H1 (cell line): ENCODE measurements around the gene ENOX2. TPM values are rescaled to one million over a fixed set of nuclear protein-coding genes. Genes with fewer than 3 reads are reported as not detected.

ENCODE experiments used
- CTCF ChIA-PET: fragments of 300-600 bp; sonication (Branson Sonifier 250); formaldehyde crosslinking; loops from one replicate; lab custom pipeline; 2021; ENCODE audit not compliant: partially characterized antibody; lab: Charles Lee
- POLR2A ChIA-PET: fragments of 300-600 bp; sonication (Branson Sonifier 250); formaldehyde crosslinking; loops from one replicate; lab custom pipeline; 2021; ENCODE audit warnings: inconsistent platforms; ENCODE audit not compliant: partially characterized antibody; lab: Charles Lee
- DNase-seq, 2 experiments: peaks; one replicate each; pipeline versions ENCODE4 v3.0.0 to v3.0.0-alpha.2; 2010 to 2022; ENCODE audit warnings: low spot score in 2 of 2, low read depth in 1 of 2, mixed read lengths in 1 of 2
- FAIRE-seq: peaks from 2 replicates; lab custom pipeline; 2011; peaks lifted over from hg19 to GRCh38; lab: Jason Lieb, UNC
- H2AFZ ChIP-seq: 2 replicates; pipeline ENCODE4 v1.8.1; 2012; ENCODE audit warnings: low read length, inconsistent platforms
- H2AK5ac ChIP-seq: 2 replicates; pipeline ENCODE4 v1.6.1; 2013; ENCODE audit warnings: low read depth, low read length
- H2BK120ac ChIP-seq: replicated peaks from 2 replicates; pipeline ENCODE3; 2013; ENCODE audit warnings: low read depth, low read length, inconsistent platforms
- H2BK12ac ChIP-seq: 2 replicates; pipeline ENCODE4 v1.6.1; 2013; ENCODE audit warnings: low read depth, low read length
- H2BK15ac ChIP-seq: 2 replicates; pipeline ENCODE4 v1.6.1; 2013; ENCODE audit warnings: low read length
- H2BK20ac ChIP-seq: 2 replicates; pipeline ENCODE4 v1.6.1; 2013; ENCODE audit warnings: low read length
- H2BK5ac ChIP-seq: 2 replicates; pipeline ENCODE4 v1.6.1; 2013; ENCODE audit warnings: low read depth, low read length
- H3K14ac ChIP-seq: 2 replicates; pipeline ENCODE4 v1.6.1; 2013; ENCODE audit warnings: inconsistent platforms; ENCODE audit not compliant: insufficient read length
- H3K18ac ChIP-seq: 2 replicates; pipeline ENCODE4 v1.6.1; 2013; ENCODE audit warnings: low read length; ENCODE audit errors: extremely low read depth
- H3K23ac ChIP-seq: 2 replicates; pipeline ENCODE4 v1.6.1; 2013; ENCODE audit warnings: inconsistent platforms; ENCODE audit not compliant: insufficient read length
- H3K23me2 ChIP-seq: 2 replicates; pipeline ENCODE4 v1.6.1; 2013; ENCODE audit warnings: low read depth, low read length
- H3K27ac ChIP-seq: 2 replicates; pipeline ENCODE4 v1.6.1; 2011; ENCODE audit warnings: low read depth, low read length, inconsistent platforms
- H3K27me3 ChIP-seq, 4 experiments: replicated peaks in 1 of 4; 1 replicate in 1 of 4; 2 replicates in 3 of 4; pipeline versions ENCODE4 v1.6.1 to v1.8.1; 2011 to 2013; ENCODE audit warnings: low read length in 3 of 4, mild to moderate bottlenecking in 3 of 4, inconsistent platforms in 2 of 4, mixed read lengths in 2 of 4, moderate library complexity in 1 of 4; ENCODE audit not compliant: control insufficient read depth in 3 of 4, insufficient read depth in 3 of 4; ENCODE audit errors: extremely low read depth in 1 of 4
- H3K36me3 ChIP-seq, 4 experiments: 2 replicates each; pipeline versions ENCODE4 v1.6.1 to v1.8.1; 2011 to 2013; ENCODE audit warnings: mild to moderate bottlenecking in 4 of 4, low read length in 3 of 4, moderate library complexity in 2 of 4, control low read depth in 1 of 4, inconsistent platforms in 1 of 4; ENCODE audit not compliant: insufficient read depth in 4 of 4, control insufficient read depth in 2 of 4
- H3K4ac ChIP-seq: replicated peaks from 2 replicates; pipeline ENCODE3; 2013; ENCODE audit warnings: low read length, low read depth, mixed read lengths, inconsistent platforms; ENCODE audit not compliant: insufficient read length
- H3K4me1 ChIP-seq, 4 experiments: replicated peaks in 1 of 4; 1 replicate in 1 of 4; 2 replicates in 3 of 4; pipeline versions ENCODE4 v1.6.1 to v1.8.1; 2011 to 2013; ENCODE audit warnings: low read length in 3 of 4, inconsistent platforms in 2 of 4, mixed read lengths in 1 of 4; ENCODE audit not compliant: insufficient read depth in 4 of 4, control insufficient read depth in 3 of 4
- H3K4me2 ChIP-seq, 2 experiments: 2 replicates each; pipeline versions ENCODE4 v1.6.1 to v1.8.1; 2011 to 2013; ENCODE audit warnings: low read depth in 2 of 2, low read length in 2 of 2, control low read depth in 1 of 2, inconsistent platforms in 1 of 2, mild to moderate bottlenecking in 1 of 2; ENCODE audit not compliant: insufficient read depth in 1 of 2
- H3K4me3 ChIP-seq, 4 experiments: fragments of 200-600, 300-600 bp in 1 of 4; sonication (generic), shearing (Covaris generic), sonication (Bioruptor Twin) in 1 of 4; 2 replicates each; pipeline versions ENCODE4 v1.5.1 to v1.8.1; 2011 to 2016; ENCODE audit warnings: low read length in 4 of 4, low read depth in 3 of 4, control low read depth in 2 of 4, inconsistent platforms in 2 of 4, mild to moderate bottlenecking in 2 of 4, mixed read lengths in 1 of 4, moderate library complexity in 1 of 4; ENCODE audit not compliant: insufficient read depth in 2 of 4; ENCODE audit errors: extremely low read depth in 1 of 4
- H3K56ac ChIP-seq: replicated peaks from 2 replicates; pipeline ENCODE3; 2013; ENCODE audit warnings: low read depth, mild to moderate bottlenecking, mixed read lengths, low read length, inconsistent platforms; ENCODE audit not compliant: insufficient read length
- H3K79me1 ChIP-seq: 2 replicates; pipeline ENCODE4 v1.6.1; 2013; ENCODE audit warnings: low read depth, low read length, control low read depth
- H3K79me2 ChIP-seq, 2 experiments: 2 replicates each; pipeline versions ENCODE4 v1.6.1 to v1.8.1; 2012 to 2013; ENCODE audit warnings: low read length in 2 of 2, mild to moderate bottlenecking in 2 of 2, inconsistent platforms in 1 of 2; ENCODE audit not compliant: insufficient read depth in 2 of 2, control insufficient read depth in 1 of 2
- H3K9ac ChIP-seq, 4 experiments: replicated peaks in 1 of 4; 1 replicate in 1 of 4; 2 replicates in 3 of 4; pipeline versions ENCODE4 v1.6.1 to v1.8.1; 2011 to 2013; ENCODE audit warnings: low read depth in 3 of 4, low read length in 3 of 4, control low read depth in 2 of 4, mild to moderate bottlenecking in 2 of 4, moderate library complexity in 2 of 4, inconsistent platforms in 1 of 4; ENCODE audit errors: extremely low read depth in 1 of 4
- H3K9me3 ChIP-seq, 2 experiments: 2 replicates each; pipeline versions ENCODE4 v1.6.1 to v1.8.1; 2012 to 2013; ENCODE audit warnings: mild to moderate bottlenecking in 2 of 2, moderate library complexity in 2 of 2, control low read depth in 1 of 2, inconsistent platforms in 1 of 2, low read depth in 1 of 2, low read length in 1 of 2, mixed read lengths in 1 of 2; ENCODE audit not compliant: insufficient read depth in 2 of 2
- H4K20me1 ChIP-seq, 2 experiments: replicated peaks in 1 of 2; 2 replicates each; pipeline versions ENCODE3 to v1.8.1; 2011 to 2013; ENCODE audit warnings: inconsistent platforms in 2 of 2, low read length in 2 of 2, mild to moderate bottlenecking in 1 of 2; ENCODE audit not compliant: insufficient read depth in 2 of 2, control insufficient read depth in 1 of 2
- H4K5ac ChIP-seq: 2 replicates; pipeline ENCODE4 v1.6.1; 2013; ENCODE audit warnings: low read length, low read depth, mixed read lengths, inconsistent platforms; ENCODE audit not compliant: insufficient read length
- H4K8ac ChIP-seq: 2 replicates; pipeline ENCODE4 v1.8.0; 2013; ENCODE audit warnings: mild to moderate bottlenecking, moderate library complexity, low read length, inconsistent platforms; ENCODE audit not compliant: insufficient read depth; ENCODE audit errors: extremely low read depth
- H4K91ac ChIP-seq: replicated peaks from 2 replicates; pipeline ENCODE3; 2013; ENCODE audit warnings: low read length, mixed read lengths, inconsistent platforms; ENCODE audit not compliant: insufficient read length
- CBX8 ChIP-seq: fragments of 300-800, 300-1000 bp; sonication (generic); IDR thresholded peaks from 2 replicates; pipeline ENCODE4 v1.7.1; 2016; ENCODE audit warnings: low read depth, low read length, borderline replicate concordance
- HDAC2 ChIP-seq, 2 experiments: fragments of 300-600 bp in 1 of 2; sonication (generic) in 1 of 2; IDR thresholded peaks; 2 replicates each; pipeline ENCODE4 v1.6.1; 2011 to 2012; ENCODE audit warnings: low read depth in 2 of 2, low read length in 2 of 2, mild to moderate bottlenecking in 2 of 2, moderate library complexity in 2 of 2, borderline replicate concordance in 1 of 2, inconsistent platforms in 1 of 2
- PHF8 ChIP-seq: fragments of 200-600 bp; sonication (generic); conservative IDR thresholded peaks from 2 replicates; pipeline ENCODE4 v1.7.1; 2012; ENCODE audit warnings: low read depth, mild to moderate bottlenecking, inconsistent platforms, low read length, moderate library complexity
- POLR2A ChIP-seq, 2 experiments: IDR thresholded peaks; 1 replicate in 1 of 2; 2 replicates in 1 of 2; pipeline ENCODE4 v1.6.1; 2011; ENCODE audit warnings: low read depth in 2 of 2, low read length in 2 of 2, mild to moderate bottlenecking in 2 of 2; ENCODE audit errors: control extremely low read depth in 1 of 2
- POU5F1 ChIP-seq: IDR thresholded peaks from 2 replicates; pipeline ENCODE4 v1.6.1; 2011; ENCODE audit warnings: low read depth, mild to moderate bottlenecking, low read length, moderate library complexity
- TCF12 ChIP-seq: IDR thresholded peaks from 2 replicates; pipeline ENCODE4 v1.6.1; 2011; ENCODE audit warnings: low read depth, mild to moderate bottlenecking, low read length
- WGBS, 2 experiments: shearing (Covaris generic) in 1 of 2; methylation state at CpG; one replicate each; pipeline versions ENCODE4 v1.1.6 to v1.1.7; 2013 to 2015; ENCODE audit warnings: low lambda C conversion rate in 2 of 2, mixed read lengths in 2 of 2, inconsistent platforms in 1 of 2, low coverage in 1 of 2, missing lambda C conversion rate in 1 of 2; ENCODE audit not compliant: insufficient replicate concordance in 2 of 2, insufficient coverage in 1 of 2, insufficient read length in 1 of 2; ENCODE audit errors: extremely low coverage in 1 of 2, missing lambda C conversion rate in 1 of 2; 5-methylcytosine and 5-hydroxymethylcytosine counted together
- polyA plus RNA-seq, 7 experiments: library from polyadenylated mRNA; depleted of rRNA in 3 of 7; stranded (reverse) in 5 of 7; unstranded in 2 of 7; fragments of >200 nt in 5 of 7; fragments of 200-250 nt in 2 of 7; gene quantifications; 1 replicate in 5 of 7; 2 replicates in 1 of 7; 4 replicates in 1 of 7; pipeline versions ENCODE4 v1.2.1 to v1.2.3, GENCODE V29; 2011 to 2013; ENCODE audit warnings: missing spikeins in 2 of 7, mixed read lengths in 2 of 7
- total RNA-seq: library from RNA; stranded (reverse); fragmentation: NEBNext Ultra II Directional; extraction: Animal tissue kit (Norgen Biotek cat#: 25700); gene quantifications from 2 replicates; pipeline ENCODE4 v1.2.1, GENCODE V29; 2021

Gene ENOX2
- total and polyA plus RNA-seq, 2 of the 8 experiments (the other 6 are each of a cell fraction or from before 2014, with no cell fraction given), result 4.5 to 12.3 TPM

GRCh38 chrX:130861462-130861861 lies 41.5 kb downstream of the ENOX2 start:
- Histone ChIP-seq H4K91ac (no peak overlapping the region), H4K5ac (no peak overlapping the region), H2BK12ac (no peak overlapping the region), H3K9ac (no peak overlapping the region), H3K18ac (no peak overlapping the region), H2BK15ac (no peak overlapping the region), H2BK20ac (no peak overlapping the region), H2AK5ac (no peak overlapping the region), H3K79me2 (no peaks in the 10 kb centered on the region), H4K20me1 (no peaks in the 10 kb centered on the region), H2BK5ac (no peak overlapping the region), H3K4me2 (no peak overlapping the region), H3K9me3 (no peaks in the 10 kb centered on the region), H3K23ac (no peak overlapping the region), H4K8ac (no peak overlapping the region), H3K4me1 (no peaks in the 10 kb centered on the region), H3K27me3 (no peaks in the 10 kb centered on the region), H3K27ac (no peak overlapping the region), H3K36me3 (no peaks in the 10 kb centered on the region), H3K56ac (no peak overlapping the region), H3K14ac (no peak overlapping the region), H3K79me1 (no peaks in the 10 kb centered on the region), H3K4me3 (no peak overlapping the region), H2BK120ac (no peak overlapping the region), H3K4ac (no peak overlapping the region), H2AFZ (no peak overlapping the region), H3K23me2 (no peaks in the 10 kb centered on the region)
- TF ChIP-seq TCF12 (no peak), CBX8 (no peak), PHF8 (no peak), POLR2A (IDR thresholded peaks at IDR 0.05; ENCODE audit: control extremely low read depth in 1 of 2, low read depth in 2 of 2, low read length in 2 of 2) (no peak), HDAC2 (IDR thresholded peaks at IDR 0.05; ENCODE audit: borderline replicate concordance in 1 of 2, low read depth in 2 of 2, low read length in 2 of 2) (no peak), POU5F1 (no peak)
- ChIA-PET CTCF (interaction anchor here (0.5 kb wide), 1 partner anchor 346 kb away, joined by 4 read pairs; no protein-coding TSS in a partner anchor), POLR2A (no interaction called here)
- no peak for DNase-seq
- FAIRE-seq, result no peak
- WGBS, 2 experiments, result 86% methylated on average over 1 of the region's 1 CpG; no CpG with 5 or more reads in 1 of the 2 experiments
